K562 (cell line): ENCODE measurements around the gene SLC7A5. TPM values are rescaled to one million over a fixed set of nuclear protein-coding genes. Genes with fewer than 3 reads are reported as not detected.

Experiments
- CBX5 ChIP-seq: IDR thresholded peaks from 2 replicates; pipeline ENCODE4 v1.6.1; 2014; ENCODE audit warnings: low read depth, borderline replicate concordance
- MEIS2 ChIP-seq: fragments of 450-650 bp; IDR thresholded peaks from 2 replicates; pipeline ENCODE4 v1.6.1; 2014; ENCODE audit warnings: mild to moderate bottlenecking; ENCODE audit not compliant: partially characterized antibody
- MTA3 ChIP-seq: fragments of 450-650 bp; formaldehyde crosslinking; IDR thresholded peaks from 2 replicates; pipeline ENCODE4 v1.6.1; 2017; ENCODE audit warnings: mild to moderate bottlenecking, borderline replicate concordance
- TSHZ1 ChIP-seq: fragments of 250-450 bp; sonication (Bioruptor Pico); IDR thresholded peaks from 2 replicates; pipeline ENCODE4 v1.4.0; 2020; ENCODE audit warnings: mild to moderate bottlenecking, moderate library complexity
- ZBTB26 ChIP-seq: fragments of 450-650 bp; formaldehyde crosslinking; IDR thresholded peaks from 2 replicates; pipeline ENCODE4 v1.4.0; 2022; ENCODE audit warnings: missing genetic modification characterization
- ZNF143 ChIP-seq: sonication (generic); formaldehyde crosslinking; IDR thresholded peaks from 2 replicates; pipeline ENCODE4 v1.9.0; 2022; ENCODE audit warnings: mild to moderate bottlenecking, missing genetic modification reagents
- polyA plus RNA-seq, 8 experiments: library from polyadenylated mRNA; depleted of rRNA in 4 of 8; stranded (reverse) in 5 of 8; unstranded in 3 of 8; fragments of >200 nt; fragmentation: Nextera tagmentation in 2 of 8; fragmentation: Illumina TruSeq in 1 of 8; extraction: Ambion mirVana in 2 of 8; extraction: Trizol in 1 of 8; gene quantifications; 2 replicates each; pipeline versions ENCODE4 v1.2.1 to v1.2.3, GENCODE V29; 2011 to 2014; ENCODE audit warnings: inconsistent platforms in 1 of 8, missing spikeins in 1 of 8
- total RNA-seq, 7 experiments: library from RNA; depleted of rRNA in 6 of 7; stranded (reverse); fragments of >200 nt in 6 of 7; fragmentation: Illumina TruSeq in 2 of 7; extraction: Trizol in 2 of 7; gene quantifications; 2 replicates each; pipeline versions ENCODE4 v1.2.1 to v1.2.3, GENCODE V29; 2011 to 2021; ENCODE audit warnings: low replicate concordance in 1 of 7
- TF ChIP-seq, protein P1 (sequence below), 2 experiments: fragments of 450-650 bp in 1 of 2; IDR thresholded peaks; 2 replicates each; pipeline ENCODE4 v1.6.1; 2011 to 2017; ENCODE audit warnings: low read depth in 2 of 2, antibody characterized with exemption in 1 of 2, borderline replicate concordance in 1 of 2, low read length in 1 of 2, mild to moderate bottlenecking in 1 of 2, mixed read lengths in 1 of 2; ENCODE audit not compliant: control insufficient read depth in 1 of 2

SLC7A5 gene
- total and polyA plus RNA-seq, 9 of the 15 experiments (the other 6 are each of a cell fraction or from before 2014, with no cell fraction given) = 1.9 to 220 (median 18.6) TPM

DNA sequence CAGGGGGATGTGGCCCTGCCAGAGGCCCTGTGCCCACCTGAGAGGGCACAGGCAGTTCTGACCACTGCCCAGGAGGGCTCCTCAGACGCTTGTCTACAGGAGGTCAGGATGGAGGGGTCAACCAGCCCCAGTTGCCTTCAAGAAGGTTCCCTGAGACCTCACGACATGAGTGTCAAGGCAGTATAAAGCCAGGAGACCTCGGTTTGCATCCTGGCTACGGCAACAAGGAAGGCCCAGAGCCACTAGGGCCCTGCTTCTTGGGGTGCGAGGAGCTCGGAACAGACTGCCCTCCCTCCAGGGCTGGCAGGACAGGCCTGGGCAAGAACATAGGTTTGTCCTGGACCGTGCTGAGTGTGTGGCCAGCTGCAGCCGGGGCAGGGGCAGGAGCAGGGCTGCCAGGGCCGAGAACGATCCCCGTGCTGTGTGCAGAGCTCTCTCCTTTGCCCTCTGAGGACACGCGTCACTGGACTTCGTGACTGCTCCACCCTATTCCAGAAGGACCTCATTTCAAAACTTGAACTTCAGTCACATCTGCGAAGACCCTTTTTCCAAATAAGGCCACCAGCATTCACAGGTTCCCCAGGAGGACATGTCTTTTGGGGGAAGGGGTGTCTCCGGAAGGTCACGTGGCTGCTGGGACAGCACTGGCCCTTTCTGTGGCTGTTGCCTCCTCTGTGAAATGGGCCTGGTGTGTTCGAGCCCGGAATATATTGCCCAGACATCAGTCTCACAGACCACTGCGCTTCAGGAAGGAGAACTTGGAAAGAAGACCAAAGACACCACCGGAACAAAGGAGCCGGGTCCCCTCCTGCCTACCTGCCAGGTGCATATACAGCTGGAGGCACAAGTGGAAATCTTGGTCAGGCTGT is 27.7 kb downstream of the SLC7A5 start (continued):
- TF ChIP-seq, protein P1, sequence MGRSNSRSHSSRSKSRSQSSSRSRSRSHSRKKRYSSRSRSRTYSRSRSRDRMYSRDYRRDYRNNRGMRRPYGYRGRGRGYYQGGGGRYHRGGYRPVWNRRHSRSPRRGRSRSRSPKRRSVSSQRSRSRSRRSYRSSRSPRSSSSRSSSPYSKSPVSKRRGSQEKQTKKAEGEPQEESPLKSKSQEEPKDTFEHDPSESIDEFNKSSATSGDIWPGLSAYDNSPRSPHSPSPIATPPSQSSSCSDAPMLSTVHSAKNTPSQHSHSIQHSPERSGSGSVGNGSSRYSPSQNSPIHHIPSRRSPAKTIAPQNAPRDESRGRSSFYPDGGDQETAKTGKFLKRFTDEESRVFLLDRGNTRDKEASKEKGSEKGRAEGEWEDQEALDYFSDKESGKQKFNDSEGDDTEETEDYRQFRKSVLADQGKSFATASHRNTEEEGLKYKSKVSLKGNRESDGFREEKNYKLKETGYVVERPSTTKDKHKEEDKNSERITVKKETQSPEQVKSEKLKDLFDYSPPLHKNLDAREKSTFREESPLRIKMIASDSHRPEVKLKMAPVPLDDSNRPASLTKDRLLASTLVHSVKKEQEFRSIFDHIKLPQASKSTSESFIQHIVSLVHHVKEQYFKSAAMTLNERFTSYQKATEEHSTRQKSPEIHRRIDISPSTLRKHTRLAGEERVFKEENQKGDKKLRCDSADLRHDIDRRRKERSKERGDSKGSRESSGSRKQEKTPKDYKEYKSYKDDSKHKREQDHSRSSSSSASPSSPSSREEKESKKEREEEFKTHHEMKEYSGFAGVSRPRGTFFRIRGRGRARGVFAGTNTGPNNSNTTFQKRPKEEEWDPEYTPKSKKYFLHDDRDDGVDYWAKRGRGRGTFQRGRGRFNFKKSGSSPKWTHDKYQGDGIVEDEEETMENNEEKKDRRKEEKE (IDR thresholded peaks at IDR 0.05; ENCODE audit: borderline replicate concordance in 1 of 2, control insufficient read depth in 1 of 2, low read depth in 2 of 2, low read length in 1 of 2) = no peak
- no peak for TF ChIP-seq MEIS2
- no peak for TF ChIP-seq ZNF143 (CRISPR knock-in tag)
- no peak for TF ChIP-seq MTA3
- no peak for TF ChIP-seq TSHZ1
- TF ChIP-seq ZBTB26 (CRISPR knock-in tag) = no peak
- no peak for TF ChIP-seq CBX5
